Measurements from ENCODE around the gene FAM83G.
"Not testable (repeated sequence)": the region's sequence is repeated elsewhere in the genome, so short reads cannot be mapped to it uniquely, and the experiment has no call there.

DNA sequence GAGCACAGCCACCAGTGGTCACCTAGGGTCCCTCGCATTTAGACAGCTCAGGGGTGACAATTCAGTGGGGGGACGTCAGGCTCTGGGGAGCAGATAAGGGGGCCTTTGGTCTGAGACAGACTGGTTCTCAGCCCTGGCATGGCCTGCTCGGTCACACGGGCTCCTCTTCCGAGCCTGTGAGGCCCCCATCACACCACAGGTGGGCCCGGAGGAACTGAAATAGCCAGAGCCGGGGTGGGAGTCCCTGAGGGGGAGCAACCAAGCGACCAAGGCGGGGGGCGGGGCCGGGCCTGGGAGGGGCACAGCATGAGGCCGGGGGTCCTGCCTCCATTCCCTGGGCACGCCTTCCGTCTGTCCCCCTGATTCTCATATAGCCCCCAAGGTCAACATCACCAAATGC is 37.8 kb upstream of the FAM83G start:
- TF ChIP-seq, protein P1, sequence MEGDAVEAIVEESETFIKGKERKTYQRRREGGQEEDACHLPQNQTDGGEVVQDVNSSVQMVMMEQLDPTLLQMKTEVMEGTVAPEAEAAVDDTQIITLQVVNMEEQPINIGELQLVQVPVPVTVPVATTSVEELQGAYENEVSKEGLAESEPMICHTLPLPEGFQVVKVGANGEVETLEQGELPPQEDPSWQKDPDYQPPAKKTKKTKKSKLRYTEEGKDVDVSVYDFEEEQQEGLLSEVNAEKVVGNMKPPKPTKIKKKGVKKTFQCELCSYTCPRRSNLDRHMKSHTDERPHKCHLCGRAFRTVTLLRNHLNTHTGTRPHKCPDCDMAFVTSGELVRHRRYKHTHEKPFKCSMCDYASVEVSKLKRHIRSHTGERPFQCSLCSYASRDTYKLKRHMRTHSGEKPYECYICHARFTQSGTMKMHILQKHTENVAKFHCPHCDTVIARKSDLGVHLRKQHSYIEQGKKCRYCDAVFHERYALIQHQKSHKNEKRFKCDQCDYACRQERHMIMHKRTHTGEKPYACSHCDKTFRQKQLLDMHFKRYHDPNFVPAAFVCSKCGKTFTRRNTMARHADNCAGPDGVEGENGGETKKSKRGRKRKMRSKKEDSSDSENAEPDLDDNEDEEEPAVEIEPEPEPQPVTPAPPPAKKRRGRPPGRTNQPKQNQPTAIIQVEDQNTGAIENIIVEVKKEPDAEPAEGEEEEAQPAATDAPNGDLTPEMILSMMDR (IDR thresholded peaks at IDR 0.05) = not testable (repeated sequence)
- not testable (repeated sequence) for TF ChIP-seq POLR2A (IDR thresholded peaks at IDR 0.05)
